GM19240 (cell line): ENCODE measurements around the gene DHRS7C.

Source experiments
- DNase-seq: peaks from one replicate; pipeline ENCODE4 v3.0.0; 2011; ENCODE audit warnings: low spot score; ENCODE audit not compliant: insufficient read length

The DHRS7C gene

GRCh38 chr17:9790889-9791876 lies at the start of gene DHRS7C:
Gene DHRS7C (minus strand): TSS chr17:9791592. CDS start chr17:9791284, 308 bp downstream.
- DNase-seq, result no peak

DNA sequence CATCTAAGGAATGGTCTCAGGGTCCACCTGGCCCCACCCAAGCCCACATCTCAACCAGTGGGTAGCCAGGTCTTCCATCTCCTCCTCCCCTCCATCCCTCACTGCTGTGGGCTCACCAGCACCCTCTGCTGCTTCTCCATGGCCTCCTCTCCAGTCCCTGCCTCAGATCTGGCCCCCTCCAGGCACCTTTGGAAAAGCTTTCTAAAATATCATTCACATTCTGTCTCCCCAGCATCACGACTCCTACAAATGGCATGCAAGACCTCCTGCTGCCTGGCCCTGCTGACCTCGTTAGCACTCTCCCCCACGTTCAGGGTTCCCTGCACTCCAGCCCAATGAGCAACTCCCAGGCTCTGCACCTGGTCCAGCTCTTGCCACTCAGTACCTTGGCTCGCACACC lies 48.0 kb upstream of the DHRS7C start:
- DNase-seq, result no peak

GRCh38 chr17:9837551-9838471 lies 46.4 kb upstream of the DHRS7C start:
- DNase-seq, result no peak

DNA sequence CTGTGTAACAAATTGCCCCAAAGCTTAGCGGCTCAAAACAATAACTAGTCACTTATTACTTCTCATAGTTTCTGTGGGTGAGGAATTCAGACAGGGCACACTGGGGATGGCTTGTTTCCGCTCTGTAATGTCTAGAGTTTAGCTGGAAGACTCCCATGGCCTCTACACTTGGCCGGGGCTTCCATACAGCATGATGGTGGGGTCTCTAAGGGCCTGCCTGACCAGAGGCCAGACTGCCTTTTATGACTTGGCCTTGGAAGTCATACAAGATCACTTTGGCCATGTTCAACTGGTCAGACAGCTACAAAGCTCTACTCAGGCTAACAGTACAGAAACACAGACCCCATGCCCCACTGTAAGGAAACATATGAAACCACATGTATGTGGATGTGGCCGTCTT lies 42.5 kb upstream of the DHRS7C start:
- no peak for DNase-seq

DNA sequence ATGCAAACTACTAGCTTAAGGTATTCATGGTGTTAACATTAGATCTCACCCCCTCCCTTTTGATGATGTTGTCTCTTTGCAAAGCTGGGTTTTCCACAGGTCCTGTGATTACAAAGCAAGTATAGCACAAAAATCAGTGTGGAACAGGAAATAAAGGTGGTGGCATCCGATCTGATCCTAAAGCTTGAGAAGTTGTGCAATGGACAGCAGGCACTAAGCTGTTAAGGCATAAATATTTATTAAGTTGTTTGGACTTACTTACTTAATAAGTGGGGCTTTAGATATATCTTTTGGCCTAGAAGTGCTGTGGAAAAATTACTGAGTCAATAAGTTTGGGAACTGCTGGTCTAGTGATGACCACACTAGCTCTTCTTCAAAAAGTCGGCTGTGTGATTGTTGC lies 39.3 kb upstream of the DHRS7C start:
- no peak for DNase-seq

- no peak for DNase-seq
These were observed 38.0 kb upstream of the DHRS7C start for GRCh38 chr17:9829343-9829742.

DNA sequence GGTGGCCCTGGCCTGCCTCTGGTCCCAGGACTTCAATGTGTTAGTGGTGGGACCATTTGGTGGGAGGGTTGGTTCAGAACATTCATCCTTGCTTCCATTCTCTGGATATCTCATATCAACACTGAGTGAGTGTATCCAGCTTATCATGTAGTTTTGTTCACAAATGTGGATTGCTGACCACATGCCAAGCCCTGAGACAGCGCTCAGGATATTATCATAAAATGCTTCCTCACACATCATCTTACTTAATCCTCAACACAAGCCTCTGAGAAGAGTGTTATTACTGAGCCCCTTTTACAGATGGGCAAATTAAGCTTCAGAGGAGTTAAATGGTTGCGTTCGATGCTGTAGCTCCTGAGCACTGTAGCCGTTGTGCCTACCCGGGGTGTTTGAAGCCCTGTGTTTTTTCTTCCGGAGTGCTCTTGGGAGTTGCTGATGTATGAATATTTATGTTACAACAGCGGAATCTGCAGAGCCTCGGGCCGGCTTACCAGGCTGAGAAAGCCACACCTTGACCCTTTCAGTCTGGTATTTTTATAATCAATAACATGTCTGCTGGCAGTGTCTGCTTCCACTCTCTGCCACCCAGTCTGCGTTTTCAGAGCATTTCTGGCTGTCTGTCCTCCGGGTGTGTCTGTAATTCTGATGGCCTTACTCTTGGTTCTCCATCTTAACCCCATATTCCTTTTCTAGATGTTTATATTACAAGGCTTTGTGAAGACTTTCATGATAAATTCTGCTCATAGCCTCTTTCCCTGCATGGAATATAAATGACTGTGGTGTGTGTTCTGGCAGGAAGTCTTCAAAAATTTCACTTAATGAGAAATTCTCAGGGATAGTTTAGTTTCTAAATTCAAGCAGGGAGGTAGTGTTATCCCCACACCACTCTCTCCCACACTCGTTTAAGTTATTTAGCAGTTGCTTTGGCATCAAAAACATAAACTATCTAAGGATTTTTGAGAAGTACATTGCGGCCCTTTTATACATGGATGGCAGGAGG lies 37.2 kb upstream of the DHRS7C start:
- DNase-seq, result no peak

DNA sequence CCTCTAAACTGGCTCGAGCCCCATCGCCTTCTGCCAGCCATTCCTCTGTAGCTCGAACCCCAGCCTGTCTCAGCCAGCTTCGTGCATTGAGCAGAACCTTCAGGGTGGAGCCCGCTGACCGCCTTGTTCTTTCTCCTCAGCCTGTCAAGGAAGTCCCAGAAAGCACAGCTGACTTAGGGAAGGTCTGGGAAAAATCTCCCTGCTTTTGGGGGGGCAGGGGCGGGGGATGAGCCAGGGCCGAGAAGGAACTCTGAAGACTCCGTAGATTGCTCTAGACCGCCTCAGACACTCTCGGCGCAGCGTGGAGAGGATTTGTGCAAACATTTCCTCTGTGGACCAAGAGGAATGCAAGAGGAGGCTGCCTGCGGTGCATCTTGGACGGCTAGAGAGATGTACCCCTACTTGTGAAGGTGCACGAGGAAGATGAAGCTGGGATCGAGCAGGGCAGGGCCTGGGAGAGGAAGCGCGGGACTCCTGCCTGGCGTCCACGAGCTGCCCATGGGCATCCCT lies 34.3 kb upstream of the DHRS7C start, which contains the start of gene GLP2R:
Gene GLP2R, plus strand, starts transcription at position 284 of the 510 bp plus-strand sequence. Its CDS starts 140 bp downstream, at position 424.
- DNase-seq, result no peak

- no peak for DNase-seq
These were observed 33.5 kb upstream of the DHRS7C start for GRCh38 chr17:9824797-9825338.

DNA sequence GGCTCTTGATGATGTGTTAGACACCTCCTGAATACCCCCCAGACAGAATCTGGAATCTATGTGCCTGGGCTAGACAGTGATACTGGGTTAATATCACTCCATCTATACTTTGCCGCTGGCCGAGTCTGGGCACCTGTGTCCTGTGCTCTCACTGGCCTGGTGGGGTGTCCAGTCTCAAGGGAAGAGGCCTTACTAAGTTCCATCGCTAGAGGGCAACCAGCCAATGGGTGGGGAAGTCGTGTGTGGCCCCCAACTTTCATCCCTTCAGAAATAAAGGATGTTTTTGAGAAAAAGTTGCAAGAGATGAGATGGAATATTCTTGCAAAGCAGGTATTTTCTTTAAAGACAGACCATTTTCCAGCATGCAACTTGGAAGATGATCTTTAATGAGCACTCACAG lies 32.7 kb upstream of the DHRS7C start:
- DNase-seq, result no peak

DNA sequence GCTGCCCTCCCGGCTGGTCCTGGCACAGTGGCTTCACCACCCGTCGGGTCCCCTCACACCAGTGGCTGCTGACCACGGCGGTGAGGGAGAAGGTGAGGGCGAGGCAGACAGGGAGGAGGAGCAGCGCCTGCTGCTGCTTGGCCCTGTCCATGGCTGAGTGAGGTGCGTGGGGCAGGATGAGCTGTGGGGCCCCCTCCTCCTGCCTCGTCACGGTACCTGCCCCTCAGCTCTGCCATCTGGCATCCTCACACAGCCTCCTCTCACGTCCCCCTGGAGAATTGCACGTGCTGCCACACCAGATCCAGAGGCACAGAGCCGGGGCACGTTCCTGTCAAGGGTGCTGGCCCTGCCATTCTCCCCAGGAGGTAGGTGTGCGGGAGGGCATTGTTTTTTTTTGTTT lies 30.5 kb upstream of the DHRS7C start, which contains the start of gene GSG1L2:
Gene GSG1L2, minus strand, starts transcription at position 159 of the 400 bp plus-strand sequence. Its CDS starts 8 bp downstream, at position 151.
- DNase-seq, result no peak

DNA sequence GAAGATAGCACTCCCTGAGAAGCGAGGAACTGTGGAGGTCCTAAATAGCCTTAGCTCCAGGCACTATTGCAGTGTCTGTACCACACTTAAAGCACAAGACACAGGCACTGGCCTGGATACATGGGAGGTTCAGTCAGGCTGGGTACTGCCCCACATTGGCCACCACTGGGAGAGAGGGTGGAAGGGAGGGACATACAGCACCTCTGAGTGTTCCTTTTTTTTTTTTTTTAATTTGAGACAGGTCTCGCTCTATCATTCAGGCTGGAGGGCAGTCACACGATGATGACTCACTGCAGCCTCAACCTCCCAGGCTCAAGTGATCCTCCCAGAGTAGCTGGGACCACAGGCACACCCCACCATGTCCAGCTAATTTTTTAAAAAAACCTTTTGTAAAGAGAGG lies 29.1 kb upstream of the DHRS7C start:
- DNase-seq, result no peak

- DNase-seq, result no peak
These were observed 27.4 kb upstream of the DHRS7C start for GRCh38 chr17:9818760-9819159.

GRCh38 chr17:9817086-9817485 lies 25.7 kb upstream of the DHRS7C start:
- no peak for DNase-seq

- no peak for DNase-seq
These were observed 25.1 kb upstream of the DHRS7C start for GRCh38 chr17:9816472-9816871.

DNA sequence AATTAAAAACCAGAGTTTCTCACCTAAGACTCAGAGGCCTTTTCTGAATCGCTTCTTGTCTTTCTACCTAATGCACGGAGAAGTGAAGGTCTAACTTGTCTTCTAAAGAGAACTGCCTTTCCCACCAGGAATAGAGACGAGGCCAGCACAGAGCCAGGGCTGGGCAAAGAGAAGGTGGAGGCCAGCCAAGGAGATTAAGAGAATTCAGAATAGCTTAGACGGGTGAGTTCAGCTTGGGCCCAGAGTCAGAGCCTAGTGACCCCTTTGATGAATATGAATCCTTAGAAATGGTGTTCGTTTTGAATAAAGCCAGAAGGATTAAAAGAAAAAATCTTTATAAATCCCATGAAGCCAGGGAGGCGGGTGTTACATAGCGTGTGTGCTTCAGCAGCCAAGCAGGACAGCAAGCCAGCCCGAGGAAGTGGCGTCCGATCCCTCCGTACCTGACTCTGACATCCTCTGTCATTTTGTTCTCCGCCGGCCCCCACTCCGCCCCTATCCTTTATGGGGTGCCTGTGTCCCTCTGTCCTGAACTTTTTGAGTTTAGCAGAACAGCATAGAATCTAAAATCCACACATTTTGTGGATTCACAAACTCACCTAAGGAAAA lies 23.0 kb upstream of the DHRS7C start:
- DNase-seq, result no peak

DNA sequence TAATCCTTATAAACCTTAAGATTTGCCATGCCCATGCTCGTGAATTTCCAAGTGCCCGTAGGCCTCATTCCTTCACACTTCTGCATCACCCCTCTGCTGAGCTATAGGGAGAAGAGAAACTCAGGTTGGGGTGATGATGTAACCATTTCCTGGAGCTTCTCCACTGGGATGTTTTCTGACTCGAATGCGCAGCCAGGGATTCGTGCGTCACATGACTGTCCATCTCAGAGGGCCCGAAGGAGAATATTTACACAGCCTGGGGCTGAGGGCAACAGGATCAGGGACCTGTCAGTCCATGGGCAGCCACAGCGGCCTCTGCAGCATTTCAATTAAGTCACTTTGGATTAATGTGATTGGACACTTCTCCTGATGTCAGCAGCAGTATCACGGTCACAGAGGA lies 21.8 kb upstream of the DHRS7C start:
- no peak for DNase-seq

- DNase-seq, result no peak
These were observed 20.1 kb upstream of the DHRS7C start for GRCh38 chr17:9811537-9811936.

GRCh38 chr17:9811086-9811485 lies 19.7 kb upstream of the DHRS7C start:
- no peak for DNase-seq
